AG04450 (cell line): ENCODE measurements around the gene LARP1. TPM values are rescaled to one million over a fixed set of nuclear protein-coding genes. Genes with fewer than 3 reads are reported as not detected.
"Not testable (repeated sequence)": the region's sequence is repeated elsewhere in the genome, so short reads cannot be mapped to it uniquely, and the experiment has no call there.

ENCODE experiments used
- CTCF ChIA-PET: fragments of 300-600, 350-600 bp; formaldehyde crosslinking; extraction: SDS; loops from one replicate; lab custom pipeline; 2022; ENCODE audit warnings: antibody characterized with exemption, inconsistent platforms; lab: Charles Lee
- POLR2A ChIA-PET: fragments of 350-600 bp; formaldehyde crosslinking; extraction: SDS; loops from one replicate; lab custom pipeline; 2021; ENCODE audit warnings: antibody characterized with exemption, inconsistent platforms; lab: Yijun Ruan, JAX
- DNase-seq: peaks from one replicate; pipeline ENCODE4 v3.0.0-alpha.2; 2011; ENCODE audit warnings: low read depth, low spot score
- H3K27ac ChIP-seq: one replicate; pipeline ENCODE4 v1.5.1; 2012; ENCODE audit warnings: low read depth, low read length, control low read depth
- H3K27me3 ChIP-seq: one replicate; pipeline ENCODE4 v1.6.0; 2012; ENCODE audit warnings: low read length; ENCODE audit not compliant: control insufficient read depth, insufficient read depth
- H3K4me3 ChIP-seq: 2 replicates; pipeline ENCODE4 v1.5.1; 2011; ENCODE audit warnings: mild to moderate bottlenecking, low read depth, low read length, control low read depth
- H3K9me3 ChIP-seq: 2 replicates; pipeline ENCODE4 v1.5.1; 2012; ENCODE audit warnings: low read length; ENCODE audit not compliant: control insufficient read depth, insufficient read depth
- polyA plus RNA-seq: library from polyadenylated mRNA; depleted of rRNA; stranded (reverse); fragments of >200 nt; gene quantifications from 2 replicates; pipeline ENCODE4 v1.2.3, GENCODE V29; 2011
- TF ChIP-seq, protein P1 (sequence below): IDR thresholded peaks from 2 replicates; pipeline ENCODE4 v1.5.1; 2011; ENCODE audit warnings: low read depth, low read length, control low read depth, inconsistent platforms

The LARP1 gene
- polyA plus RNA-seq, 1 experiment: 54.9 TPM

- Histone ChIP-seq H3K4me3 (no peak overlapping the region), H3K27me3 (no peaks in the 10 kb centered on the region), H3K27ac (no peak overlapping the region), H3K9me3 (no peaks in the 10 kb centered on the region)
- POLR2A ChIA-PET: no interaction called here
- DNase-seq: no peak
- CTCF ChIA-PET: interaction anchor here (0.6 kb wide), 1 partner anchor 86 kb away, joined by 3 read pairs; no protein-coding TSS in a partner anchor
- TF ChIP-seq, protein P1, sequence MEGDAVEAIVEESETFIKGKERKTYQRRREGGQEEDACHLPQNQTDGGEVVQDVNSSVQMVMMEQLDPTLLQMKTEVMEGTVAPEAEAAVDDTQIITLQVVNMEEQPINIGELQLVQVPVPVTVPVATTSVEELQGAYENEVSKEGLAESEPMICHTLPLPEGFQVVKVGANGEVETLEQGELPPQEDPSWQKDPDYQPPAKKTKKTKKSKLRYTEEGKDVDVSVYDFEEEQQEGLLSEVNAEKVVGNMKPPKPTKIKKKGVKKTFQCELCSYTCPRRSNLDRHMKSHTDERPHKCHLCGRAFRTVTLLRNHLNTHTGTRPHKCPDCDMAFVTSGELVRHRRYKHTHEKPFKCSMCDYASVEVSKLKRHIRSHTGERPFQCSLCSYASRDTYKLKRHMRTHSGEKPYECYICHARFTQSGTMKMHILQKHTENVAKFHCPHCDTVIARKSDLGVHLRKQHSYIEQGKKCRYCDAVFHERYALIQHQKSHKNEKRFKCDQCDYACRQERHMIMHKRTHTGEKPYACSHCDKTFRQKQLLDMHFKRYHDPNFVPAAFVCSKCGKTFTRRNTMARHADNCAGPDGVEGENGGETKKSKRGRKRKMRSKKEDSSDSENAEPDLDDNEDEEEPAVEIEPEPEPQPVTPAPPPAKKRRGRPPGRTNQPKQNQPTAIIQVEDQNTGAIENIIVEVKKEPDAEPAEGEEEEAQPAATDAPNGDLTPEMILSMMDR: no peak
These were observed 20.6 kb upstream of the LARP1 start for GRCh38 chr5:154734370-154735248.

DNA sequence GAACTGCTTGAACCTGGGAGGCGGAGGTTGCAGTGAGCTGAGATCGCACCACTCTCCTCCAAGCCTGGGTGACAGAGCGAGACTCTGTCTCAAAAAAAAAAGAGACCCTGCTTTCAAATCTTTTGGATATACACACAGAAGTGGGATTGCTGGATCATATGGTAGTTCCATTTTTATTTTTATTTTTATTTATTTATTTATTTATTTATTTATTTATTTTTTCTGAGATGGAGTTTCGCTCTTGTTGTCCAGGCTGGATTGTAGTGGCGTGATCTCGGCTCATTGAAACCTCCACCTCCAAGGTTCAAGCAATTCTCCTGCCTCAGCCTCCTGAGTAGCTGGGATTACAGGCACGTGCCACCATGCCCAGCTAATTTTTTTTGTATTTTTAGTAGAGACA, 19.8 kb upstream of the LARP1 start:
- H3K27me3 ChIP-seq, H3K27ac ChIP-seq, POLR2A ChIA-PET, H3K9me3 ChIP-seq, H3K4me3 ChIP-seq, CTCF ChIA-PET, DNase-seq: not testable (repeated sequence)

- POLR2A ChIA-PET, H3K27me3 ChIP-seq, H3K27ac ChIP-seq, H3K9me3 ChIP-seq, H3K4me3 ChIP-seq, DNase-seq, CTCF ChIA-PET: not testable (repeated sequence)
These were observed 18.8 kb upstream of the LARP1 start for GRCh38 chr5:154736372-154736771.

GRCh38 chr5:154737667-154738320, 17.4 kb upstream of the LARP1 start:
- no peaks in the 10 kb centered on the region for H3K27me3 ChIP-seq
- no peak overlapping the region for H3K27ac ChIP-seq
- ChIA-PET POLR2A (no interaction called here), CTCF (interaction anchor here (0.6 kb wide), 1 partner anchor 440 kb away, joined by 3 read pairs; no protein-coding TSS in a partner anchor)
- TF ChIP-seq, protein P1: no peak
- H3K4me3 ChIP-seq: no peak overlapping the region
- no peak for DNase-seq
- no peaks in the 10 kb centered on the region for H3K9me3 ChIP-seq

DNA sequence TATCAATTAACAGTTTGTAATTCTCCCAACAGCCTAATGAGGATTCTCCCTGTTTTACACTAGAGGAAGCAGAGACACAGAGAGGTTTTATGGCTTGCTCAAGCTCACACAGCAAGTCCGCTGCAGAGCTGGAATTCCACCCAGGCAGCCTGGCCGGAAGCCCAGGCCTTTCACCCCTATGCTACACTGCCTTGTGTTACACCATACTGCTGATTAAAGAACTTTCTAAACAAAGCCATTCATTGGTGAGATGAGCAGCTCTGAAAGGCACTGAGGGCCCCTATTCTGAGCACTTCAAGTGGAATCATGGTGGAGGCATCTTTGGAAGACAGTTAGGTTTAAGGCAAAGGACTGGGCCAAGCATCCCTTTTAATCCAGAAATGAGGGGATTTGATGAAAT, 14.7 kb upstream of the LARP1 start:
- H3K4me3 ChIP-seq: no peak overlapping the region
- peak; percentile 49 for DNase-seq
- no peaks in the 10 kb centered on the region for H3K27me3 ChIP-seq
- ChIA-PET CTCF (no interaction called here), POLR2A (interaction anchor here (0.6 to 1.5 kb wide), 3 partner anchors 13 to 48 kb away, joined by 3 to 6 read pairs (median 5); no protein-coding TSS in a partner anchor)
- no peaks in the 10 kb centered on the region for H3K9me3 ChIP-seq
- TF ChIP-seq, protein P1: no peak
- peak overlapping the region; percentile 21 for H3K27ac ChIP-seq

- H3K4me3 ChIP-seq: no peak overlapping the region
- ChIA-PET CTCF (no interaction called here), POLR2A (interaction anchor here (1.3 to 1.5 kb wide), 2 partner anchors 13 to 49 kb away, joined by 5 to 6 read pairs; no protein-coding TSS in a partner anchor)
- no peaks in the 10 kb centered on the region for H3K27me3 ChIP-seq
- no peak for DNase-seq
- no peak overlapping the region for H3K27ac ChIP-seq
- TF ChIP-seq, protein P1: no peak
- H3K9me3 ChIP-seq: no peaks in the 10 kb centered on the region
These were observed 14.2 kb upstream of the LARP1 start for GRCh38 chr5:154740957-154741356.
